ENCODE results near the gene AAMDC. TPM values are rescaled to one million over a fixed set of nuclear protein-coding genes. Genes with fewer than 3 reads are reported as not detected.

The AAMDC gene
- polyA plus RNA-seq, 1 donor from 2014 or later, result 9.7 TPM

DNA sequence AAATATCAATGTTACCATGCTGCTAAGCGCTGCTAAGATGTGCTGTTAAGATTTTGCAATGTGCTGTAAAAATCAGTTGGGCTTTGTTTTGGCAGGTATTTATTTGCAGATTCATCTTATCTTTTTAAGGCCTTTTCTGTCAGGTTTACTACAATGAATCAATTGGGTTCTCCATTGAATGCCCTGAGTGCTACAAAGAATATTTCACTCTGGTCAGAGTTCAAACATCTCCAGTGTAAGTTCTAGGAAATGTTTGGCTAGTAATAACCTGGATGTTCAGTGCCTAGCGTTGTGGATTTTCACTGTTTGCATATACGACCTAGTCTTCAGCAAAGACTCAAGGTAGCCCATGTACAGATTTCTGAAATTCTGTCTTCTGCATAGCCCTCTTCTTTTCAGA is 36.4 kb upstream of the AAMDC start:
- TF ChIP-seq, protein P1, sequence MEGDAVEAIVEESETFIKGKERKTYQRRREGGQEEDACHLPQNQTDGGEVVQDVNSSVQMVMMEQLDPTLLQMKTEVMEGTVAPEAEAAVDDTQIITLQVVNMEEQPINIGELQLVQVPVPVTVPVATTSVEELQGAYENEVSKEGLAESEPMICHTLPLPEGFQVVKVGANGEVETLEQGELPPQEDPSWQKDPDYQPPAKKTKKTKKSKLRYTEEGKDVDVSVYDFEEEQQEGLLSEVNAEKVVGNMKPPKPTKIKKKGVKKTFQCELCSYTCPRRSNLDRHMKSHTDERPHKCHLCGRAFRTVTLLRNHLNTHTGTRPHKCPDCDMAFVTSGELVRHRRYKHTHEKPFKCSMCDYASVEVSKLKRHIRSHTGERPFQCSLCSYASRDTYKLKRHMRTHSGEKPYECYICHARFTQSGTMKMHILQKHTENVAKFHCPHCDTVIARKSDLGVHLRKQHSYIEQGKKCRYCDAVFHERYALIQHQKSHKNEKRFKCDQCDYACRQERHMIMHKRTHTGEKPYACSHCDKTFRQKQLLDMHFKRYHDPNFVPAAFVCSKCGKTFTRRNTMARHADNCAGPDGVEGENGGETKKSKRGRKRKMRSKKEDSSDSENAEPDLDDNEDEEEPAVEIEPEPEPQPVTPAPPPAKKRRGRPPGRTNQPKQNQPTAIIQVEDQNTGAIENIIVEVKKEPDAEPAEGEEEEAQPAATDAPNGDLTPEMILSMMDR (IDR thresholded peaks at IDR 0.05; ENCODE audit: poor library complexity, severe bottlenecking), result no peak
- no peak for TF ChIP-seq EP300 (conservative IDR thresholded peaks at IDR 0.05; ENCODE audit: poor library complexity, severe bottlenecking)
- no peak for TF ChIP-seq MXI1 (conservative IDR thresholded peaks at IDR 0.05; ENCODE audit: poor library complexity, severe bottlenecking)
- TF ChIP-seq POLR2AphosphoS5 (IDR thresholded peaks at IDR 0.05), result no peak
- no peak for TF ChIP-seq TAF1 (IDR thresholded peaks at IDR 0.05; ENCODE audit: low read depth)
- no peak for TF ChIP-seq SMC3 (conservative IDR thresholded peaks at IDR 0.05; ENCODE audit: poor library complexity)
- TF ChIP-seq, protein P2, sequence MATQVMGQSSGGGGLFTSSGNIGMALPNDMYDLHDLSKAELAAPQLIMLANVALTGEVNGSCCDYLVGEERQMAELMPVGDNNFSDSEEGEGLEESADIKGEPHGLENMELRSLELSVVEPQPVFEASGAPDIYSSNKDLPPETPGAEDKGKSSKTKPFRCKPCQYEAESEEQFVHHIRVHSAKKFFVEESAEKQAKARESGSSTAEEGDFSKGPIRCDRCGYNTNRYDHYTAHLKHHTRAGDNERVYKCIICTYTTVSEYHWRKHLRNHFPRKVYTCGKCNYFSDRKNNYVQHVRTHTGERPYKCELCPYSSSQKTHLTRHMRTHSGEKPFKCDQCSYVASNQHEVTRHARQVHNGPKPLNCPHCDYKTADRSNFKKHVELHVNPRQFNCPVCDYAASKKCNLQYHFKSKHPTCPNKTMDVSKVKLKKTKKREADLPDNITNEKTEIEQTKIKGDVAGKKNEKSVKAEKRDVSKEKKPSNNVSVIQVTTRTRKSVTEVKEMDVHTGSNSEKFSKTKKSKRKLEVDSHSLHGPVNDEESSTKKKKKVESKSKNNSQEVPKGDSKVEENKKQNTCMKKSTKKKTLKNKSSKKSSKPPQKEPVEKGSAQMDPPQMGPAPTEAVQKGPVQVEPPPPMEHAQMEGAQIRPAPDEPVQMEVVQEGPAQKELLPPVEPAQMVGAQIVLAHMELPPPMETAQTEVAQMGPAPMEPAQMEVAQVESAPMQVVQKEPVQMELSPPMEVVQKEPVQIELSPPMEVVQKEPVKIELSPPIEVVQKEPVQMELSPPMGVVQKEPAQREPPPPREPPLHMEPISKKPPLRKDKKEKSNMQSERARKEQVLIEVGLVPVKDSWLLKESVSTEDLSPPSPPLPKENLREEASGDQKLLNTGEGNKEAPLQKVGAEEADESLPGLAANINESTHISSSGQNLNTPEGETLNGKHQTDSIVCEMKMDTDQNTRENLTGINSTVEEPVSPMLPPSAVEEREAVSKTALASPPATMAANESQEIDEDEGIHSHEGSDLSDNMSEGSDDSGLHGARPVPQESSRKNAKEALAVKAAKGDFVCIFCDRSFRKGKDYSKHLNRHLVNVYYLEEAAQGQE (IDR thresholded peaks at IDR 0.05; ENCODE audit: borderline replicate concordance), result no peak
- TF ChIP-seq RAD21 (conservative IDR thresholded peaks at IDR 0.05), result no peak
- TF ChIP-seq EZH2 (IDR thresholded peaks at IDR 0.05; ENCODE audit: borderline replicate concordance, insufficient read depth, low read length, poor library complexity, severe bottlenecking), result no peak
- Histone ChIP-seq H3K27me3 (ENCODE audit: insufficient read depth, low read depth, low read length) (no peaks in the 10 kb centered on the region), H2AFZ (ENCODE audit: low read depth, low read length) (no peak overlapping the region), H3K27ac (ENCODE audit: low read length) (no peak overlapping the region), H3K36me3 (ENCODE audit: insufficient read depth, low read length) (no peaks in the 10 kb centered on the region), H3K4me3 (ENCODE audit: low read length) (no peak overlapping the region), H3K79me2 (replicated peaks; ENCODE audit: insufficient read depth, low read length) (peaks cover 49% of the 10 kb centered on the region), H3K9ac (ENCODE audit: low read length) (no peak overlapping the region), H3K9me3 (ENCODE audit: low read length) (no peaks in the 10 kb centered on the region), H3K9me2 (ENCODE audit: insufficient read depth, low read length) (no peaks in the 10 kb centered on the region), H4K20me1 (ENCODE audit: insufficient read depth) (no peaks in the 10 kb centered on the region), H3F3A (ENCODE audit: insufficient read depth, low read length, poor library complexity, severe bottlenecking) (no peaks in the 10 kb centered on the region), H3K4me2 (ENCODE audit: low read length) (no peak overlapping the region)

DNA sequence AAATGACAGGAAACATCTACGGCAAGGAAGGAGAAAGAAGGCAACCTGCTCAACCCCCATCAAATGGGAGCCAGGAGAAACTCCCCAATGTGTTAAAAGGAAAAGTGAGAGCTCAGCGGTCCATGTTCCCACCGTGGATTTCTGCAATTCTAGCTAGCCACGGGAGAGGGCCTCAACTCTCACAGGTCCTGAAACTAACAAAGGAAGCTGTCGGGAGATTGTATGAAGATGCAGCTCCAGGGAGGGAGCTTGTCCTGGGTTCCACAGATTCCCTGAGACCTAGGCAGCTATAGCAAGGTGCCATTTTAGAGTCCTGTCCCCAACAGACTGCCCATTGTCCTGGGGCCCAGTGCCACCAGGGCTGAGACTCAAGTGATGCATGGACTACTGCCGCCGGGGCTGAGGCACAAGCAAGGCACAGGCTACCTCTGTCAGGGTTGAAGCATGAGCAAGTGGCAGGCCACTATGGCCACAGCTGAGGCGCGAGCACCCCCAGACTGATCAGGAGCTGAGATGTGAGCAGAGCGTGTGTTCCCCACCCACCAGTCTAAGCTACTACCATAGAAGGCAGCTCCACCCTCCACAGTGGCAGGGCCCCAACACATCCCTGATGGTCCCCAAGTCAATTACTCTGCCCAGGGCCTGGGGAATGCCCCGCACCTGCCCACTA is 31.7 kb upstream of the AAMDC start:
- no peak overlapping the region for H3K4me2 ChIP-seq (ENCODE audit: low read length)
- no peaks in the 10 kb centered on the region for H3K27me3 ChIP-seq (ENCODE audit: insufficient read depth, low read depth, low read length)
- TF ChIP-seq MXI1 (conservative IDR thresholded peaks at IDR 0.05; ENCODE audit: poor library complexity, severe bottlenecking), result no peak
- no peak for TF ChIP-seq RAD21 (conservative IDR thresholded peaks at IDR 0.05)
- TF ChIP-seq TAF1 (IDR thresholded peaks at IDR 0.05; ENCODE audit: low read depth), result no peak
- no peak for TF ChIP-seq EP300 (conservative IDR thresholded peaks at IDR 0.05; ENCODE audit: poor library complexity, severe bottlenecking)
- TF ChIP-seq, protein P2 (IDR thresholded peaks at IDR 0.05; ENCODE audit: borderline replicate concordance), result no peak
- TF ChIP-seq, protein P1 (IDR thresholded peaks at IDR 0.05; ENCODE audit: poor library complexity, severe bottlenecking), result no peak
- TF ChIP-seq SMC3 (conservative IDR thresholded peaks at IDR 0.05; ENCODE audit: poor library complexity), result no peak
- no peak for TF ChIP-seq POLR2AphosphoS5 (IDR thresholded peaks at IDR 0.05)
- TF ChIP-seq EZH2 (IDR thresholded peaks at IDR 0.05; ENCODE audit: borderline replicate concordance, insufficient read depth, low read length, poor library complexity, severe bottlenecking), result no peak
- peaks cover 56% of the 10 kb centered on the region for H3K79me2 ChIP-seq (replicated peaks; ENCODE audit: insufficient read depth, low read length)
- H3K36me3 ChIP-seq (ENCODE audit: insufficient read depth, low read length), result peaks cover 4% of the 10 kb centered on the region
- H3K9me3 ChIP-seq (ENCODE audit: low read length), result no peaks in the 10 kb centered on the region
- no peak overlapping the region for H3K9ac ChIP-seq (ENCODE audit: low read length)
- no peak overlapping the region for H3K4me3 ChIP-seq (ENCODE audit: low read length)
- no peak overlapping the region for H2AFZ ChIP-seq (ENCODE audit: low read depth, low read length)
- no peaks in the 10 kb centered on the region for H3K9me2 ChIP-seq (ENCODE audit: insufficient read depth, low read length)
- no peaks in the 10 kb centered on the region for H3F3A ChIP-seq (ENCODE audit: insufficient read depth, low read length, poor library complexity, severe bottlenecking)
- H4K20me1 ChIP-seq (ENCODE audit: insufficient read depth), result no peaks in the 10 kb centered on the region
- no peak overlapping the region for H3K27ac ChIP-seq (ENCODE audit: low read length)

Data from neural cell (in vitro differentiated cells).